NOMO-1 treated with dmso at 0.1 percent for 144 hours (cell line): Measurements from ENCODE around the gene FARS2.

ENCODE experiments used
- DNase-seq: peaks from one replicate; lab custom pipeline; 2025; ENCODE audit not compliant: unreplicated experiment; lab: John Stamatoyannopoulos, UW

Gene FARS2

DNA sequence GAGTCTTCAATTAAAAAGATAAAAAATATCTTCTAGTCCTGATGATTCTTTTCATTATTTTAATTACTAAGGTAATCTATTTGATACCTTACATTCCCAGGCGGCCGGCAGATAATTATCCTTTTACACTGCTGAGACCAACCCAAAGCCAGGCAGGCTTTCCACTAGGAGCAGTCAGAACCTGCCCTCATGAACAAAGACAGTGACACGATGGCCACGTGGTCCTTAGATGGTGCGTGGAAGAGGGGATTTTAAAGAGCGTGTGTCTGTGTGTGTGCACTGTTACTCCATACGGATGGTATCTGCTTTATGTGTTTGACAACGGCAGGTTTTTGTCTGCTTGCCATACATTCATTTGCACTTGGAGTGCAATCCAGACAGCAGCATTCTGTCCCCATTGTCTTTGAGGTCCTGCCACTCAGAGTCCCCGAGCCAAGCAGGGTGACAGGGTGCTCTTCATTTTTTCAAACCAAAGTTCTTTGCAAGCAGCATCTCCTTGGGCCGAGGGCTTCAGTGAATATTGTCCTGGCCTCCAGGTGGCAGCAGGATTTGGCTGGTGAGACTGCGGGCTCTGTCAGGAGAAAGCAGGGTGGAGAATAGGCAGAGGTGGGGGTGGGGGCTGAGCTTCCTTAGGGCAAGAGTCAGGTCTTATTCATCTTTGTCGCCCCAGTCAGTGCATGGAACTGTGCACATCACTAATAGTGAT, 484.9 kb downstream of the FARS2 start:
- DNase-seq: no peak

DNA sequence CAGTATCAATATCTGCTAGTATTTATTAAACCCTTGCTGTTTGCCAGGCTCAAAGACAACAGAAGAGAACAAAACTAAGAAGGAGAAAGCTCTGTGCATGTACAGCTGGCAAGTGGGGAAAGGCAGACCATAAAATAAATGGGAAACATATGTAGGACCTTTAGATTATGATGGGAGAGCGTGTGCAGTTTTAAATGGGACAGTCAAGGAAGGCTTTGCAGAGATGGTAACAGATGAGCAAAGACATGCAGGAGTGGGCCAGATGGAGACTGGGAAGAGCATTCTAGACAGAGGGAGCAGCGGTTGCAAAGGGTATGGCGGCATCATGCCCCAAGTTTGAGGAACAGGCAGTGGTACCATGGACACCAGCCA, 485.4 kb downstream of the FARS2 start:
- no peak for DNase-seq

DNA sequence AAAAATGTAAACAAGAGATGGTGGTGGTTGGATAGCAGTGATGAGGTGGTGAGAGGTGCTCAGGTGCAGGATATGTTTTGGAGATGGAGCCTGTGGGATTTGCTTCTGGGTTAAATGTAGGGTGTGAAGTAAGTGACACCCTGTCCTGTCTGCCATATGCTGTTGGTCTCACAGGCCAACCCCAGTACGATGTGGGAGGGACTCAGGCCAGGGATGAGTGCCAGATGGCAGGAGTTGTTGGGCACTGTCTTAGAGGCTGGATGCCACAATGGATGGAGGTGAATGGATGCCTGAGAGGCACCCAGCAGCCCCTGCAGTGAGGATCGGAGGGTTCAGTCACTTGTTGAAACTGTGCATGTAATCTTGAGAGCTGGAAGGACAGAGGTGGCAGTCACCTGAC, 486.1 kb downstream of the FARS2 start:
- DNase-seq: no peak

DNA sequence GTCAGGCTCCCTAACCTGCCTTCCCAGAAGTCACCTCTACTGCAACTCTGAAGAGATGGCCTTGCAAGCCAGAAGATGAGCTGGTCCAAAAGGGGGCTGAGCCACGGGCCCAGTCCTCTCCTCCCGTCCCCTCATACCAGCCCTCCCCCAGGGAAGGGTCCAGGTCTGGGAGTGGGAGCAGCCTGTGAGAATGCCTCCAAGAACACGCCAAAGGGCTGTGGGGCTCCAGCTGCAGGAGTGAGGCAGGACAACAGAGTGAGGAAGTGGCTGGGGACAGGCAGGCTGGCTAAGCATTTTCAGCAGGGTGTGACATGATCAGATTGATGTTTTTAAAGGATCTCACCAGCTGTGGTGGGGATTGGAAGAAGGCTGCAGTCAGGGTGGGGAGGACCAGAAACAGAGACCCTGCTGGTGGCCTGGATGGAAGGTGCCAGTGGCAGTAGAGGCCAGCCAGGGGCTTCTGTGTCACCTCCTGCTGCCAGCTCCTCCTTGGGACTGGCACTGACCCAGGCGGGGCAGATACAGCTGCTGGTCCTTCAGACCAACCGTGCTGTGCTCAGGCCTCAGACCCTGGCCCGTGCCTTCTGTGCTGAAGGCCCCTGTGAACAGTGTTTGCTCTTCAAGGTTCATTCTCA, 487.8 kb downstream of the FARS2 start:
- DNase-seq: no peak

DNA sequence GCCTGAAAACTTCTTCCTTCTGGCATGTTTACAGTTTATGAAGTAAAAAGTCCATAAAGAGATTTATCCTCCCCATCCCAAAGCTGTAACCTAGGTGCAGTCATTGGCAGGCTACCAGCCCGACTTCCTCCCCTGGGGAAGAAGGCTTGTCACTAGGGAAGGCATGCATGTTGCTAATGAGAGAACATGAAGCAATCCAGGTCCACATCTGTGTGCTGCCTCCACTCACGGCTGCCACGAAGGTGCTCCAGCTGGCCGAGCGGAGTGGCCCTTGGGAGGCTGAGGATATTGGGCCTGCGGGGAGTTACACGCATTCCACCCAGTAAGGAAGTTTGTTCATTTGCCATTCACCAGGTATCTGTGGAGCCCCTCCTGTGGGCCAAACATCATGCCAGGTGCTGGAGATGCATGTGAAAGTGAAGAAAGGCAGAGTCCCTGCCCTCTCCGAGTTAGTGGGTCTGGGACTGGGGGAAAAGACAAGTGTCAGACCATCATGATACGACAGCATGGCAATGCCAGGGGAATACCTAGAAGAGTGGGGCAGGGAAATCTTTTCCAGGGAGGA, 488.4 kb downstream of the FARS2 start:
- DNase-seq: no peak

DNA sequence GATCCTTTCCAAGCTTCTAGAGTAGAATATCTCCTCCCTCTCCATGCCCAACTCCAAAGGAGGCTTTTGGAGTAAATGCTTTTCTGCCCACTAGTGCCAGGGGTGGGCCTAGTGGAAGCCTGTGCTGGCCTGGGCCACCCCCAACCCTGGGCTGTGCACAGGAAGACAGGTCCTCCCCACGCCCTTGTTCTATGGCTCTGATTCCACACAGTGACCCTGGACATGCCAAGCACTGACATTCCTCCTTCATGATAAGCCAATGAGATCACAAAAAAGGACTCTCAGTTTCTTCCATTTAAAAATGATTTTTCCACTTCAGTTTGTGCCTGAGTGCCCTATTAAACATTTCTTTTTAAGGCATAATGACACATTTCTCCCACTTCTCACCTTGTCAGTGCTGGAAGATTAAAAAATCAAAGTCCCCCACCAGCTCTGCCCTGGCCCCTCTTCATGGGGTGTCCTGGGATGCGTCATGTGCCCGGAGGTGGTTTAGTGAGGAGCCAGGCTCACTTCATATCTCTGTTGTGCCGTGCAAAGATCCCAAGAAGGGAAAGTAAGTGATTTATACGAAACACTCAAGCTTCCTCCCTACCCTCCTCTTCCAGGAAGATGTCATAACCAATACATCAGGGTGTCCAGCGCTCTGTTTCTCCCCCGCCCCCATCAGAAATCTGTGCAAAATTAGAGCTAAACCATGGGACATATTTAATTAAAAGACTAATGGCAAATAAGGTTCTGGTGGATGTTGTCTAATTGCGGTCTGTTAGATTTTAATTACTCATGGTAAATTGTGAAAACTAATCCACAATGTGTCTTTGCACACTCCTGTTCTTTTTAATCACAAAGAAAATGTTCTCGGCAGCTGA, 490.4 kb downstream of the FARS2 start:
- no peak for DNase-seq

DNA sequence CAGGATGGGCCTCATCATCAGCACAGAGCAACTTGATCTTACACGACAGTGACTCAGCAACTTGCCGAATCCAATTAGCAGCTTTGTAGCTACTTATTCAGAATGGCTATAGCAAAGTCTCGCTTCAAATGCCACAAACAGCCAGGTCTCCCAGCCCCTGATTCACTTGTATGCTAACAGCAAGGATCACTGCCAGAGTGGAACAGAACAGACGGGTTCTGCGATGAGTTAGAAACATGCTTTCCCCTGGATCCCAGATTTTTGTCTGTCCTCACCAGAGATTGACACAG, 491.0 kb downstream of the FARS2 start:
- DNase-seq: no peak

DNA sequence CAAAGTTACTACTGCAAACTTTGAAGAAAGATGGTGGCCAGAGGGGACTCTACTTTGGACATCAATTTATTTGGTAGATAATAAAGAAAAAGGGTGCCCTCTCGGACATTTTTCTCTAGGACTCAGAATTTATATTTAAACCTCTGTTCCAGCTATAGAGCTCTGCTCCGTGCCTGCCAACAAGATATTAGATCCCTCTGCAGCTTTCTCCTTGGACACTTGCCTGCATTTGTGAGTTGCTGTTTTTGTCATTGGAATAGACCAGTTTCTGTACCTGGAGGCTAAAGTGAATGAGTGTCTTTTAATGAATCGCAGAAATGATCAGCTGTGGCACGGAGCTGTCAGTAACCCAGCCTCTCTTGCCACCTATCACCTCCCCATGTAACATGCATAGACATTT, 491.9 kb downstream of the FARS2 start:
- no peak for DNase-seq

DNA sequence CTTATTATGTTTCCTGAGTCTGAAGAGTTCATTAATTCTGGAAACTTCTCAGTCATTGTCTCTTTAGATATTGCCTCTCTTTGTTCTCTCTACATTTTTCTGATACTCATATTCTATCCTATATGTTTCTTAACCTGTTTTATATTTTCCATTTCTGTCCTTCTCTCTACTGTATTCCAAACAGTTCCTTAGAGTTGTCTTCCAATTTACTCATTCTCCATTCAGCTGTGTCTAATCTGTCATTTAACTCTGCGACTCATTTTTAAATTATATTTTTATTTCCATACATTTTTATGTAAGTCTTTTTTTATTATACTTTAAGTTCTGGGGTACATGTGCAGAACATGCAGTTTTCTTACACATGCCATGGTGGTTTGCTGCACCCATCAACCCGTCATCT, 493.6 kb downstream of the FARS2 start:
- DNase-seq: no peak

DNA sequence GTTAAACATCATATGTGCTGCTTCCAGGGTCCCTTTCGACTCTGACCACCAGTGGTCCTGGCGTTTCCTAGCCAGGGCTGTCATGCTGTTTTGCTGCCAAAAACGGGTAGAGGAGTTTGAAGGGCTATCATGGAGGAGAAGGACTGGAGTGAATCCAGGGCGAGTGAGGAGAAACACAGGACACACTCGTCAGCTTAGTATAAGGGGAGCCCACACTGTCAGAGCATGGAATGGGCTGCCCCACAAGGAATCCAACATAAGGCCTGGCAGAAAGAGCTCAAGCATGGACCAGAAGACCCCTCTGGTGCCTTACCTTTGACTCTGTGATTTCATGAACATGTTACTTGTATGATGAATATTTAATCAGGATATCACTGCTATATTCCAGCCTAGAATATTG, 498.3 kb downstream of the FARS2 start:
- DNase-seq: no peak

DNA sequence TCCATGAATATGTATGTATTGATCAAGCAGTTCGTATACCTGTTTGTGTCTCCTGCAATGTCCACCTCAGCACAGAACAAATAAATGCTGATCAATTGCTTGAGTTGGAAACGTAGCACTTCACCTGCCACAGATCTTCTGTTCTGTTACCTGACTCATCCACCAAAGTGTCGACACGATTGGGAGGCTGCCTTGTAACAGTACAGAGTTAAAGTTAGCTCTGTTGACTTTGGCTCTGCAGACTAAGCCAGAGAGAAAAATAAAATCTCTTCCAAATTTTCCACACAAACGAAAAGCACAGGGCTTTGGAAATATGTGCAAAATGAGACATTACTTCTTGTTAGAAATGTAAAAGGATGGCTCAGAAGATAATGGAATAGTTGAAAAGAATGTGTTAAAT, 500.1 kb downstream of the FARS2 start:
- DNase-seq: no peak

DNA sequence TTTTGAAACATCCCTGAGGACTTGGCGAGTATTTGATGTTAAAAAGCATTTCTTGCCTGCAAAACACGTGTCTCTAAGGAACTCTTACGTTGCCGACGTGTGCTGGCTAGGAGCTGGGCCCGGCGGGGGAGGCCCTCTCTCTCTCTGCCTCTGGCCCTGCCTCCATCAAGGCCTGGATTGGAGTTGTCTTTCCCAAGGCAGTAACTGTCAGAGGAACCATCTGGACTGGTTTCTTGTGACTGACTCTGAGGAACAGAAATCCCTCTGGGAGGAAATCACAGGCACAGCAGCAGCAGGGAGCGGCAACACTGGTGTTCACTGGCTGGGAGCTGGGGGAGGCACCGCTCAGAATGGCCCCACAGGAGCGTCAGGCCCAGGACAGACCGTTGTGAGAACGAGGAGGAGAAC, 501.3 kb downstream of the FARS2 start:
- no peak for DNase-seq

DNA sequence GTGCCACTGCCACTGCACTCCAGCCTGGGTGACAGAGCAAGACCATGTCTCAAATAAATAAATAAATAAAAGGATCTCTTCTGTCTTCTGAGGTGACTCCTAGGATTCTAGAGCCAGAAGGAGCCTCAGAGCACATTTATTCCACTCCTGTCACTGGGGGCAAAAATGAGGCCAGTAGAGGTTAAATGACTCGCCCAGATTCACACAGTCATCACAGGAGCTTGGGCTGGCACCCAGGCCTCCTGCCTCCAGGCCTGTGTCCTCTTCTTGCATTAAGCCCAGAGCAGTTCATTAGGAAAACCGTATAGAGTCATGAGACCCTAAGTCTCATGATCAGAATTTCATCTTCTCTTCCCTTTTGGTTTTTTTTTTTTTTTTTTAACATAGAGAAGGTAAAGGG, 502.1 kb downstream of the FARS2 start:
- DNase-seq: no peak

DNA sequence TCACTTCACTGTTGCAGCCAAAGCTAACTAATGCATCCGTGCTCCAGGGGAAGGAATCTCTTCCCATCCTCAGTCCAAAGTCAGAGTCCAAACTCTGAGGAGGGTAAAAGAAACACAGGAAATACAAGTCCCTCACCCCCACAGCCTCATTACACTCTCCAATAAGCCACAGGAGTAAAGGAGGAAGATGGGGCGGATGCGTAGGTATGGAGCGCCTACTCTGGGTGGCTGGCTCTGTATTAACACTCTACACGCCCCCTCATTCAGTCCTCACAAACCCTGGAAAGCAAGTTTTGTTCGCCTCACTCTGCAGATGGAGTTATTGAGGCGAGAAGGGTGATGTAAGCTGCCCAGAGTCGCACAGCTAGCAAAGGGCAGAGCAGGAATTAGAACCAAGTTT, 502.6 kb downstream of the FARS2 start:
- no peak for DNase-seq

DNA sequence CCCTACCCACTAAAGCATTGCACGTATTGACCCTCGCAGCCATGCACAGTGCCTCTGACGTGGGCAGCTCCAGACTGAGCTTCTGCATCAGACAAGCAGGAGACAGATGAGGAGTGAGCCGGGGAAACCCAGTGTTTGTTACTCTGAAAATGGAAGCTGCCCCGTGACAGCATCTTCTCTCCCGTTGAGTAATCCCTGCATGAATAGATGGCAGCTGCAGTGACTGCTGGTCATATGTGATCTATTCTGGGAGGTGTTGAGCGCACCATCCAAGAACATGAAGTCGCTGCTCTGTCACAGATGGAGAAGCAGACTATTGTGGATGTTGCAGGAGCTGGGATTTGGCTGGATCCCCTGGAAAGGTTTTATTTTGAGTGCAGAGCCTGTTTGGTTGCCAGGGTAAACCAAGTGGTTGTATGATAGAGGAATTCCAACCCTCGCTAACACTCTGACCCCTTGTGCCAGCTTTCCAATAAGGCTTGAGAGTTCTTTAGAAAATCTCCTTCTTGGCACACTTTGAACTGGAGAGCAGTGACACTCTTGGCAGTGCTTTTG, 503.2 kb downstream of the FARS2 start:
- no peak for DNase-seq

DNA sequence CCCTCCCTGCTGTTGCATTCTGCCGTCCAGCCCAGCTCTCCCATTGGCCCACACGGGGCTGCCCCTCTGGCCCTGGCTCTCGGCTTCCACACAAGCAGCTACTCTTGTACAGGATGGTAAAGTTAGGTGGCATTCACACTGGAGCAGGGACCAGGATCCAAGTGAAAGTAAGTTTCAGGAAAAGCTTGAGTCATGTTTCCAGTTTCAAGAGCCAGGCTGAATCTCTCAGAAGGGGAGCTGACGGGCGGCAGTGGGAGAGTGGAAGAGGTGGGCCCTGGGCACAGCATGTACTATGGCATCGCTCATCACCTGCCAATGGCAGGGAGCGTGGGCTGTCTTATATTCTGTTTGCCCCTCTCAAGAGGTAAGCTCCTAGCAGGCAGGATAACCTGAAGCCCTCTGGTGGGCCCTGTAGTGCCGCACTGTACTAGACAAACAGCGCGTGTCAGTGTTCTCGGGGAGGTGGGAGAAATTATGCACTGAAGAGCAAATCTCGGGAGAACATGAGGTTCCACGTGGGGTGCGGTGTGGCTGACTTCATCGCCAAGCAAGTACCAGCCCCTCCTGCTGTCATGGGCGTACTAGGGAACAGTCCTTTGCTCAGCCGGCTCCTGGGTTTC, 503.9 kb downstream of the FARS2 start:
- no peak for DNase-seq

DNA sequence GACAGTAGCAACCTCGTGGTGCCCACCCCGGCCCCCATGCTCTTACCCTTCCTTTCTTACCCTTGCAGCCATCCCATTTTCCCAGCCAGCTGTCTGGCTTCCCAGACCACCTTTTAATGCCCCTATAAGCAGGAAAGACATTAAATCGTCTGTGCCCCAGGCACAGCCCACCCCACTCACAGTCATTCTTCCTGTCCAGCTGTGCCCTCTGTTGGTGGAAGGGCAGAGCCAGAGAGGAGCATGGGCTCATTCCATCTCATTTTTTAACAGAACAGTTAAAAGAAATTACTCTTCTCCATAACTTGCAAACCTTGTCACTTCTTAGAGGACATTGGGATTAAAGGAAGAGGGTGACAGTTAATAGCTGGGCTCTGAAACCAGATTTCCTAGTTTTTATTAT, 504.9 kb downstream of the FARS2 start:
- no peak for DNase-seq

DNA sequence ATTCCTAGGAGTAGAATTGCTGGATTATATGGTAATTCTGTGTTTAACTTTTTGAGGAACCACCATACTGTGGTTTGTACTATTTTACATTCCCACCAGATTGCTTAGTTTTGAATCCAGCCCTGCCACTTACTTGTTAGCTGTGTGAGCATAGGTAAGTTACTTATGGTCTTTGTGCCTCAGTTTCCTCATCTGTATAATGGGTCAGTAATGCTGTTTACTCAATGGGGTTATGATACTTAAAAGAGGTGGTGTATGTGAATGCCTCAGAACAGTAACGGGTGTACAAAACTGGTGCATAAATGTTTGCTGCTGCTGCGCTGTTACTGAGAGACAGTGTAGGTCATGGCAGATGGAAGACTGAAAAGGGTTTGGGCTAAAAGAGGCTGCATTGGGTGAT, 506.2 kb downstream of the FARS2 start:
- no peak for DNase-seq

DNA sequence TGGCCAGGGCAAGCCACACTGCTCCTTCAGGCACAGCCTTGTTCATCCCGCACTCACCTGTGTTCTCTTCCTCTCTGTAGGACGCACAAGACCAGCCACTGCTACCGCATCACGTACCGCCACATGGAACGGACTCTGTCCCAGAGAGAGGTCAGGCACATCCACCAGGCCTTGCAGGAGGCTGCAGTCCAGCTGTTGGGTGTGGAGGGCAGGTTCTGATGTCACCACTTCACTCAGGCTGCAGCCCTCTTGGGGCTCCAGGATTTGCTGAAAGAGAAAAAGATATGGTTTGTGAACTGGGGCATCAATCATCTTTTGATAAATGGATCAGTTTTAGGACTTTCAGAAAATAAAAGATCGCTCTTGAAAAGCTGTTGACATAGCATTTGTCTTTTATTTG, 509.9 kb downstream of the FARS2 start:
- no peak for DNase-seq

DNA sequence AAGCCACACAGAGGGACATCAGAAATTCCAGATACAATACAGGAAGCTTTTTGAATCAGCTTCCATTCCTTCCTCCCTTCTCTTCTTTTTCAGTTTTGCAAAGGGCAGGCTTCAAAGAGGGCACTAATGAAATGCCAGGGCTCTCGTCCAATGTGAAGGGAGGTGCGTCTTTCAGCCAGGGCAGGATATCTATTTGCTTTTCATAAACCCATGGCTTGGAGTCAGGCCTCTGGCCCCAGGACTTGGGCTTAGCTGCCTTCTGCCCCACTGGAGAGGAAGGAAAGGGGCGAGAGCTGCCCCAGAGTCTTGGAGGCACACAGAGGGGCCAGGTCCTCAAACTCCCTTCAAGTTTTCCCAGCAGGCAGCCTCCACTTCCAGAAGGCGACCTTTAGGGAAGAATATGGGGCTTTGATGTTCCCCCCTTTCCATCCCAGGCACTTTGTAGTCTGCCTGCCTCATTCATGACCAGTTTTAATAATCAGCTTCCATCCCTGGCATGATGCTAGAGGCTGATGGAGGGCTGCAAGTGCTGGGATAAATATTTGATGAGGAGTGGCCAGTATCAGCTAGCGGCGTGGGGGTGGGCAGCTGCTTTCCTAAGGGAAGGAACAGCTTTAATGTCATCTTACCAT, 510.6 kb downstream of the FARS2 start:
- no peak for DNase-seq
